PC-3 (cell line): ENCODE results near the gene NAP1L4. TPM values are rescaled to one million over a fixed set of nuclear protein-coding genes. Genes with fewer than 3 reads are reported as not detected.

Source experiments
- ATAC-seq: fragments of 200-7000 bp; cut with Tn5 transposase; 2 replicates; pipeline ENCODE4 v1.9.1; 2020; ENCODE audit warnings: mild to moderate bottlenecking, moderate library complexity
- BruUV-seq: library from RNA; stranded (reverse); fragments of 400-500 nt; replicated peaks from 2 replicates; lab custom pipeline; 2021; lab: Mats Ljungman, UMichigan
- CTCF ChIA-PET: fragments of 300-600 bp; sonication (Branson Sonifier 250); formaldehyde crosslinking; loops from one replicate; lab custom pipeline; 2022; ENCODE audit warnings: antibody characterized with exemption; lab: Charles Lee
- POLR2A ChIA-PET: fragments of 300-600 bp; sonication (Branson Sonifier 250); formaldehyde crosslinking; loops from one replicate; lab custom pipeline; 2022; ENCODE audit warnings: antibody characterized with exemption; ENCODE audit not compliant: unreplicated experiment; lab: Charles Lee
- DNase-seq: peaks from one replicate; pipeline ENCODE4 v3.0.0-alpha.2; 2015
- H2AFZ ChIP-seq: fragments of 300-600 bp; sonication (generic); 2 replicates; pipeline ENCODE4 v1.6.0; 2016; ENCODE audit warnings: antibody characterized with exemption, low read length
- H3F3A ChIP-seq: fragments of 300-600 bp; sonication (generic); one replicate; pipeline ENCODE4 v1.6.0; 2017; ENCODE audit warnings: antibody characterized with exemption, low read length, control low read depth, mild to moderate bottlenecking; ENCODE audit not compliant: unreplicated experiment
- H3K27ac ChIP-seq: fragments of 300-600 bp; sonication (generic); 2 replicates; pipeline ENCODE4 v1.5.1; 2016; ENCODE audit warnings: mild to moderate bottlenecking, low read length
- H3K27me3 ChIP-seq: fragments of 300-600 bp; sonication (generic); 2 replicates; pipeline ENCODE4 v1.6.1; 2016; ENCODE audit warnings: low read length, mixed read lengths
- H3K36me3 ChIP-seq: fragments of 300-600 bp; sonication (generic); 2 replicates; pipeline ENCODE4 v1.6.1; 2016; ENCODE audit warnings: low read depth, mixed run types, low read length, mixed read lengths
- H3K4me1 ChIP-seq: fragments of 300-600 bp; sonication (generic); 2 replicates; pipeline ENCODE4 v1.5.1; 2016; ENCODE audit warnings: low read length; ENCODE audit not compliant: insufficient read depth
- H3K4me2 ChIP-seq: fragments of 300-600 bp; sonication (generic); 2 replicates; pipeline ENCODE4 v1.6.0; 2016; ENCODE audit warnings: low read length
- H3K4me3 ChIP-seq: fragments of 300-600 bp; sonication (generic); 2 replicates; pipeline ENCODE4 v1.5.1; 2016; ENCODE audit warnings: mild to moderate bottlenecking, low read length, mixed read lengths
- H3K79me2 ChIP-seq: fragments of 300-600 bp; sonication (generic); 2 replicates; pipeline ENCODE4 v1.6.1; 2017; ENCODE audit warnings: low read length, mixed read lengths
- H3K9ac ChIP-seq: fragments of 300-600 bp; sonication (generic); 2 replicates; pipeline ENCODE4 v1.6.0; 2016; ENCODE audit warnings: mild to moderate bottlenecking, low read length
- H3K9me2 ChIP-seq: fragments of 300-600 bp; sonication (generic); replicated peaks from 2 replicates; pipeline ENCODE4 v1.6.1; 2016; ENCODE audit warnings: mixed run types, low read length, mixed read lengths
- H3K9me3 ChIP-seq: fragments of 300-600 bp; sonication (generic); 2 replicates; pipeline ENCODE4 v1.6.1; 2016; ENCODE audit warnings: low read length, mixed read lengths
- H4K20me1 ChIP-seq: fragments of 300-600 bp; sonication (generic); 2 replicates; pipeline ENCODE4 v1.6.1; 2016; ENCODE audit warnings: low read length, mixed read lengths
- CTCF ChIP-seq: fragments of 300-600 bp; sonication (generic); conservative IDR thresholded peaks from 2 replicates; pipeline ENCODE4 v1.5.1; 2017; ENCODE audit warnings: antibody characterized with exemption, low read depth, mild to moderate bottlenecking, low read length
- EZH2 ChIP-seq: fragments of 300-600 bp; sonication (generic); IDR thresholded peaks from one replicate; pipeline ENCODE4 v1.6.1; 2017; ENCODE audit warnings: antibody characterized with exemption, mild to moderate bottlenecking, low read length; ENCODE audit not compliant: unreplicated experiment
- EZH2phosphoT487 ChIP-seq: fragments of 300-600 bp; sonication (generic); IDR thresholded peaks from 2 replicates; pipeline ENCODE4 v1.6.1; 2018; ENCODE audit warnings: mild to moderate bottlenecking, antibody characterized with exemption, low read length, borderline replicate concordance
- intact Hi-C: fragments of 100-400 bp; cut with micrococcal nuclease; formaldehyde crosslinking; loops from 2 replicates; pipeline ENCODE4 v1.9.0; 2023
- total RNA-seq: library from RNA; depleted of rRNA; stranded (reverse); fragments of >200 nt; gene quantifications from 2 replicates; pipeline ENCODE4 v1.2.3, GENCODE V29; 2014

Gene NAP1L4
- total RNA-seq, 1 experiment from 2014 or later: 115 TPM

- Histone ChIP-seq H3K79me2 (no peaks in the 10 kb centered on the region), H3K9ac (no peak overlapping the region), H2AFZ (no peak overlapping the region), H3K9me3 (no peaks in the 10 kb centered on the region), H3K9me2 (no peaks in the 10 kb centered on the region), H3K36me3 (peaks cover 2% of the 10 kb centered on the region), H3K27me3 (no peaks in the 10 kb centered on the region), H3F3A (no peaks in the 10 kb centered on the region), H3K4me3 (no peak overlapping the region), H3K4me2 (no peak overlapping the region), H4K20me1 (no peaks in the 10 kb centered on the region), H3K27ac (no peak overlapping the region), H3K4me1 (no peaks in the 10 kb centered on the region; the same call in 1 of the 2 replicates)
- POLR2A ChIA-PET: no interaction called here
- ATAC-seq: no peak
- BruUV-seq: no TSS peak
- TF ChIP-seq EZH2 (no peak), CTCF (no peak), EZH2phosphoT487 (no peak)
- intact Hi-C loops: no loop called here
- no peak for DNase-seq
- CTCF ChIA-PET: no interaction called here
These were observed 4.8 kb upstream of the NAP1L4 start for GRCh38 chr11:2996976-2997375.

GRCh38 chr11:2995893-2996554, 3.9 kb upstream of the NAP1L4 start:
- ChIA-PET POLR2A (no interaction called here), CTCF (no interaction called here)
- ATAC-seq: no peak
- Histone ChIP-seq H3K4me2 (no peak overlapping the region), H3K79me2 (peaks cover 8% of the 10 kb centered on the region), H3K4me1 (no peaks in the 10 kb centered on the region; the same call in 1 of the 2 replicates), H3K27me3 (no peaks in the 10 kb centered on the region), H3K27ac (no peak overlapping the region), H3F3A (no peaks in the 10 kb centered on the region), H3K36me3 (no peaks in the 10 kb centered on the region; the same call in 1 of the 2 replicates), H3K9ac (no peak overlapping the region), H3K9me3 (no peaks in the 10 kb centered on the region), H4K20me1 (peaks cover 3% of the 10 kb centered on the region; the same call in 1 of the 2 replicates), H3K4me3 (no peak overlapping the region), H2AFZ (no peak overlapping the region), H3K9me2 (no peaks in the 10 kb centered on the region)
- intact Hi-C loops: no loop called here
- BruUV-seq: no TSS peak
- DNase-seq: no peak
- TF ChIP-seq EZH2phosphoT487 (no peak), CTCF (no peak), EZH2 (no peak)

GRCh38 chr11:2995031-2995561, 3.0 kb upstream of the NAP1L4 start:
- intact Hi-C loops: no loop called here
- DNase-seq (no peak), ATAC-seq (no peak)
- Histone ChIP-seq H4K20me1 (peaks cover 10% of the 10 kb centered on the region), H3K4me2 (no peak overlapping the region), H3K27ac (no peak overlapping the region), H3K9me2 (no peaks in the 10 kb centered on the region), H3K36me3 (no peaks in the 10 kb centered on the region; the same call in 1 of the 2 replicates), H3F3A (no peaks in the 10 kb centered on the region), H3K9ac (no peak overlapping the region), H3K4me1 (peaks cover 4% of the 10 kb centered on the region; the same call in 1 of the 2 replicates), H3K79me2 (peaks cover 18% of the 10 kb centered on the region), H3K9me3 (no peaks in the 10 kb centered on the region), H3K27me3 (no peaks in the 10 kb centered on the region), H3K4me3 (no peak overlapping the region), H2AFZ (no peak overlapping the region)
- no peak for TF ChIP-seq EZH2phosphoT487
- no peak for TF ChIP-seq CTCF
- no peak for TF ChIP-seq EZH2
- POLR2A ChIA-PET: no interaction called here
- CTCF ChIA-PET: no interaction called here
- no TSS peak for BruUV-seq
